ENCODE measurements around the gene P4HA3. TPM values are rescaled to one million over a fixed set of nuclear protein-coding genes. Genes with fewer than 3 reads are reported as not detected.

Gene P4HA3
- total RNA-seq, 1 experiment from 2014 or later: 0.89 TPM

DNA sequence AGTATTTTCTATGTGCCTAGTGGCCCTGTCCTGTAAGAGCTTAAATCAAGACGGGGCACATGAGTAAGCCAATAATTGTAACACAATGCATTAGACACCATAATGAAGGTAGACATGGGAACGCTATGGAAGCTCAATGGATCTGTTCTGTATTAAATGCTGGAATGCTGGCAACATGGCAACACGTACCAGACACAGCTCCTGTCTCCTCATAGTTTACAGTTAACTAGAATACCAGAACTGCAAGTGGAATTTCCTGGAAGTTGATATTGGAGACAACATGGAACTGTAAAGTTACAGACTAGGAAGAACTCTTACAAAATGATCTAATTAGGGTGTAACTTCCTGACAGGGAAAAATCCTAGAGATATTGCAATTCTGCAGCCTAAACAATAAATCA is 12.4 kb downstream of the P4HA3 start:
- no peak for DNase-seq (ENCODE audit: low read depth in 1 of 2, low spot score in 2 of 2)
- Histone ChIP-seq H3K4me3 (no peak overlapping the region), H3K4me1 (replicated peaks) (no peaks in the 10 kb centered on the region), H3K27me3 (replicated peaks) (no peaks in the 10 kb centered on the region), H3K36me3 (no peaks in the 10 kb centered on the region), H3K9me3 (replicated peaks) (no peaks in the 10 kb centered on the region), H3K27ac (no peak overlapping the region)

DNA sequence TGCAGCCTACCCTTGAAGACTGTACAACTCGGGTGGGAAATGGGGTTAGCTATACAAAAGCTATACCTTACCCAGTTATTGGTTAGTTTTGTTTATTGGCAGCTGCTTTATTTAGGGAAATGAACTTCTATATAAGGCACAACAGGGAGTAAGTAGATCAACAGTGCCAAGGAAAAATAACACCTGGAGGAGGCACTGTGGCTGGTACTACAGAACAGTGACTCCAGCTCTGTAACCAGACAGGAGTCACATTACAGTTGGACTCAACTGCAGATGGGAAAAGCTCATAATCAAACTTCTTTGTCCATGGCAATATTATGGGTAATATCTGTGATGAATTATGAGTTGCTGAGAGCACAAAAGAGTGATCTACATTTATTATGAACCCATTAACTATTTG is 14.0 kb downstream of the P4HA3 start:
- Histone ChIP-seq H3K36me3 (no peaks in the 10 kb centered on the region), H3K27me3 (replicated peaks) (no peaks in the 10 kb centered on the region), H3K27ac (no peak overlapping the region), H3K4me1 (replicated peaks) (no peaks in the 10 kb centered on the region), H3K9me3 (replicated peaks) (no peaks in the 10 kb centered on the region), H3K4me3 (no peak overlapping the region)
- DNase-seq (ENCODE audit: low read depth in 1 of 2, low spot score in 2 of 2): no peak

- DNase-seq (ENCODE audit: low read depth in 1 of 2, low spot score in 2 of 2): no peak
- Histone ChIP-seq H3K4me3 (no peak overlapping the region), H3K27ac (no peak overlapping the region), H3K4me1 (replicated peaks) (0 out of 2 replicates have a peak, but pooled peaks cover 4% of the 10 kb centered on the region), H3K36me3 (no peaks in the 10 kb centered on the region), H3K9me3 (replicated peaks) (no peaks in the 10 kb centered on the region), H3K27me3 (replicated peaks) (no peaks in the 10 kb centered on the region)
These were observed 22.5 kb downstream of the P4HA3 start for GRCh38 chr11:74288911-74289310.

GRCh38 chr11:74288161-74288560 is 23.3 kb downstream of the P4HA3 start:
- Histone ChIP-seq H3K4me3 (no peak overlapping the region), H3K4me1 (replicated peaks) (0 out of 2 replicates have a peak, but pooled peaks cover 4% of the 10 kb centered on the region), H3K36me3 (no peaks in the 10 kb centered on the region), H3K27me3 (replicated peaks) (no peaks in the 10 kb centered on the region), H3K27ac (no peak overlapping the region), H3K9me3 (replicated peaks) (no peaks in the 10 kb centered on the region)
- peak in 1 of 2 experiments; percentile 13 for DNase-seq (ENCODE audit: low read depth in 1 of 2, low spot score in 2 of 2)

- Histone ChIP-seq H3K36me3 (no peaks in the 10 kb centered on the region), H3K4me1 (replicated peaks) (peaks cover 5% of the 10 kb centered on the region), H3K4me3 (no peak overlapping the region), H3K27ac (no peak overlapping the region), H3K9me3 (replicated peaks) (no peaks in the 10 kb centered on the region), H3K27me3 (replicated peaks) (no peaks in the 10 kb centered on the region)
- DNase-seq (ENCODE audit: low read depth in 1 of 2, low spot score in 2 of 2): no peak
These were observed 27.0 kb downstream of the P4HA3 start for GRCh38 chr11:74284466-74284865.

DNA sequence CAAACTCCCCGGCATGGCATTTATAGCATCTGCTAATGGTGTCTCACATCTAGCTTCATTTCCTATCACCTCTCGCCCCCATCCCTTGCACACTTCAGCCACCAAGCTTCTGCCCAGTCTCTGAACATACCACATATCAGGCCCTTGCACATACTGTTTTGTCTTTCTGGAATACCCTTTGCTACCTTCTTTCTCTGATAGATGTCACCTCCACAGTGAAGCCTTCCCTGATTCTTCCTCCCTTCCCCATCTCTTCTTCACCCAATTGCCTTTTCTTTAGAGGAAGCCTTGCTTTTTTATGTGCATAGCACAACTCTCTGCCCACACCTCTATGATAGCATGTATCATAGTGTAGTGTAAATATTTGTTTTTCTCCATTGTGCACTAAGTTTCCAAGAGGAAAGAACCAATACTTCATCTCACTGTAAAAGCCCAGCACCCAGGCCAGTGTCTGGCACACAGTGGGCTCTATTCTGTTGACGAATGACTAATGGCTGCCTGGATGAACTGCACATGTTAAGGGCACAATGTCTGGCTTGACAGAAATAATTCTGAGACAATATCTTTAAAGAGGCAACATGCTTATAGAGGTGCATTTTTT is 27.8 kb downstream of the P4HA3 start:
- Histone ChIP-seq H3K9me3 (replicated peaks) (no peaks in the 10 kb centered on the region), H3K4me3 (no peak overlapping the region), H3K27me3 (replicated peaks) (no peaks in the 10 kb centered on the region), H3K36me3 (no peaks in the 10 kb centered on the region), H3K27ac (no peak overlapping the region), H3K4me1 (replicated peaks) (peaks cover 11% of the 10 kb centered on the region)
- DNase-seq (ENCODE audit: low read depth in 1 of 2, low spot score in 2 of 2): peak in 1 of 2 experiments; percentile 6

DNA sequence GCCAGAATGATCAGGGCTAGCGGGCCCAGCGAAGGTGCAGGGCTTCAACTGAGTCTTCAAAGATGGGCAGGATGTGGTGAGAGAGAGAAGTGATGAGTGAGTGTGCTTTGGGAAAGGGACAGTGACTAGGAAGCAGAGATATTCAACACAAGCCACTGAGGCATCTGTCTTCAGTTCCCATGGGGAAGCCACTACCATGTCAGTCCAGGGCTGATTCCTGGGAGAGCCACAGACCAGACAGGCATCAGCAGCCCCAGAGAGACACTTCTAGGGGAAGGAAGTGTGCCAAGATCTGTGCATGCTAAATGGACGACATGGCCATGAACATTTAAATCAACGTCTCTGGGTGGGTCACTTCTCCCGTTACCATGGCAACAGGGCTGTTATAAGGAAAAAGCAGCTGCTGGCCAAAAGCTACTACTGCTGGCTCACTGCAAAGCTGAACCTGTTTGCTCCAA is 28.5 kb downstream of the P4HA3 start:
- no peaks in the 10 kb centered on the region for H3K36me3 ChIP-seq
- peaks cover 13% of the 10 kb centered on the region for H3K4me1 ChIP-seq (replicated peaks)
- H3K27me3 ChIP-seq (replicated peaks): no peaks in the 10 kb centered on the region
- no peaks in the 10 kb centered on the region for H3K9me3 ChIP-seq (replicated peaks)
- H3K27ac ChIP-seq: no peak overlapping the region
- DNase-seq (ENCODE audit: low read depth in 1 of 2, low spot score in 2 of 2): no peak
- no peak overlapping the region for H3K4me3 ChIP-seq

GRCh38 chr11:74282421-74282820 is 29.0 kb downstream of the P4HA3 start:
- DNase-seq (ENCODE audit: low read depth in 1 of 2, low spot score in 2 of 2): no peak
- H3K36me3 ChIP-seq: no peaks in the 10 kb centered on the region
- peaks cover 14% of the 10 kb centered on the region for H3K4me1 ChIP-seq (replicated peaks)
- no peaks in the 10 kb centered on the region for H3K27me3 ChIP-seq (replicated peaks)
- H3K27ac ChIP-seq: no peak overlapping the region
- no peak overlapping the region for H3K4me3 ChIP-seq
- H3K9me3 ChIP-seq (replicated peaks): no peaks in the 10 kb centered on the region

GRCh38 chr11:74280494-74280893 is 30.9 kb downstream of the P4HA3 start:
- DNase-seq (ENCODE audit: low read depth in 1 of 2, low spot score in 2 of 2): no peak
- H3K27ac ChIP-seq: no peak overlapping the region
- no peak overlapping the region for H3K4me3 ChIP-seq
- no peaks in the 10 kb centered on the region for H3K9me3 ChIP-seq (replicated peaks)
- H3K4me1 ChIP-seq (replicated peaks): peaks cover 14% of the 10 kb centered on the region
- no peaks in the 10 kb centered on the region for H3K27me3 ChIP-seq (replicated peaks)
- H3K36me3 ChIP-seq: no peaks in the 10 kb centered on the region

- Histone ChIP-seq H3K4me3 (no peak overlapping the region), H3K36me3 (no peaks in the 10 kb centered on the region), H3K9me3 (replicated peaks) (no peaks in the 10 kb centered on the region), H3K27ac (peak overlapping the region; percentile 27; the same call in 1 of the 2 replicates), H3K4me1 (replicated peaks) (peaks cover 14% of the 10 kb centered on the region), H3K27me3 (replicated peaks) (no peaks in the 10 kb centered on the region)
- no peak for DNase-seq (ENCODE audit: low read depth in 1 of 2, low spot score in 2 of 2)
These were observed 32.2 kb downstream of the P4HA3 start for GRCh38 chr11:74279256-74279655.

GRCh38 chr11:74278721-74279161 is 32.7 kb downstream of the P4HA3 start:
- DNase-seq (ENCODE audit: low read depth in 1 of 2, low spot score in 2 of 2): peak; percentile 58 to 70
- H3K9me3 ChIP-seq (replicated peaks): no peaks in the 10 kb centered on the region
- peaks cover 14% of the 10 kb centered on the region for H3K4me1 ChIP-seq (replicated peaks)
- H3K27ac ChIP-seq: peak overlapping the region; percentile 27; the same call in 1 of the 2 replicates
- H3K27me3 ChIP-seq (replicated peaks): no peaks in the 10 kb centered on the region
- H3K4me3 ChIP-seq: no peak overlapping the region
- H3K36me3 ChIP-seq: no peaks in the 10 kb centered on the region

DNA sequence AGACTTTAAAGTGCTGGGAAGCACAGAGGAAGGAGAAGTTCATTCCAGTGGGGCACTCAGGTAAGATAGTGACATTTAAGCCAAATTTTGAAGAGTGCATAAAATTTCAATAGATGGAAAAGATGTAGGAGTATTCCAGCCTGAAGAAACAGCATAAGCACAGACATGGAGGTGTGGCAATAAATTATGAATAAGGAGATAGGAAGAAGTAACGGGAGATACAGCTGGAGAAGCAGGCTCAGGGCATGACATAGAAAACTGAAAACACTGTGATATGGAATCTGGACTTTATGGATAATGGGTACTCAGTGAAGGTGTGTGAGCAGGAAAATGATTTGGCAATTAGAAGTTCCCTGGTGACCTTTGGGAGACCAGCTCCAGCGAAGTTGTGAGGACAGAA is 33.3 kb downstream of the P4HA3 start:
- Histone ChIP-seq H3K4me1 (replicated peaks) (peaks cover 14% of the 10 kb centered on the region), H3K4me3 (no peak overlapping the region), H3K9me3 (replicated peaks) (no peaks in the 10 kb centered on the region), H3K27ac (0 out of 2 replicates have a peak overlapping the region, but pooled peaks have one; percentile 24), H3K27me3 (replicated peaks) (no peaks in the 10 kb centered on the region), H3K36me3 (no peaks in the 10 kb centered on the region)
- no peak for DNase-seq (ENCODE audit: low read depth in 1 of 2, low spot score in 2 of 2)

DNA sequence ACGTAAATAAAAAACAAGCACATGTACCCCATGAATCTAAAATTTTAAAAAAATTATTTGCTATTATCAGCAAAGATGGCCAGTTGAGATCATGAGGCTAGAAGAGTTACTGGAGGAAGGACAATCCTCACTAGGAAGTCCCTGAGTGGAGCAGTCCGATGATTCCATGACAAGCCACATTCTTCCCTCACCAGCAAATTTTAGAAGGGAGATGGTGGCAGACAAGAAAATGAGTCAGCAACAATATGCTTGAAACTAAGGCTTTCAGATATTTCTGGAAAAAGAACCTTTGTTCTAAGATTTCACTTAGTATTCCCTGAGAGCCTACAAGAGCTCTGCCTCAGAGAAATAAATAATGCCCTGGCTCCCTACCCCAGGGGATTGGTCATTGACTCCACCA is 34.9 kb downstream of the P4HA3 start:
- Histone ChIP-seq H3K4me3 (no peak overlapping the region), H3K36me3 (no peaks in the 10 kb centered on the region), H3K9me3 (replicated peaks) (no peaks in the 10 kb centered on the region), H3K4me1 (replicated peaks) (peaks cover 14% of the 10 kb centered on the region), H3K27ac (no peak overlapping the region), H3K27me3 (replicated peaks) (no peaks in the 10 kb centered on the region)
- DNase-seq (ENCODE audit: low read depth in 1 of 2, low spot score in 2 of 2): no peak

DNA sequence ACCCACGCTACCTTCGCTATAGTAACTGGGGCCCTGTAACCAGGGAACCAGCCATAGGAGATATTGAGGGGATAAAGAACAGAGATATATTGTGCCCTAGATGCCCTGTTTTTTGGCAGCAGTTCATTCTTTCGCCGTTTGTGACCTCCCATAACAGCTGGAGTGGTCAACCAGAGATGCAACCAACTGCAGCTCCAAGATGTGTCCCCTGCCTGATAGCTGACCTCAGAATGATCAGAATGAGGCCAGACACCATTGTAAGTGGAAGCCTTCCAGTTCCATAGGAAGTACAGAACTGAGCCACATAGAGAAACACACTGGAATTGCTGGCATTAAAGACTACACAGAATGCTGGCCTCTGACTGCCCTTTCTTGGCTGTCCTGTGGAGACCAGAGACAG is 39.2 kb downstream of the P4HA3 start:
- Histone ChIP-seq H3K27ac (no peak overlapping the region), H3K4me3 (no peak overlapping the region), H3K4me1 (replicated peaks) (no peaks in the 10 kb centered on the region), H3K9me3 (replicated peaks) (no peaks in the 10 kb centered on the region), H3K36me3 (no peaks in the 10 kb centered on the region), H3K27me3 (replicated peaks) (no peaks in the 10 kb centered on the region)
- no peak for DNase-seq (ENCODE audit: low read depth in 1 of 2, low spot score in 2 of 2)

Measured in SJSA1 (cell line).